AG20443 (cell line): ENCODE data around the gene CGREF1.
"Not testable (repeated sequence)": the region's sequence is repeated elsewhere in the genome, so short reads cannot be mapped to it uniquely, and the experiment has no call there.

Experiments used
- DNase-seq: peaks from one replicate; pipeline ENCODE4 v3.0.0; 2012; ENCODE audit warnings: low spot score, mixed read lengths

CGREF1 gene

DNA sequence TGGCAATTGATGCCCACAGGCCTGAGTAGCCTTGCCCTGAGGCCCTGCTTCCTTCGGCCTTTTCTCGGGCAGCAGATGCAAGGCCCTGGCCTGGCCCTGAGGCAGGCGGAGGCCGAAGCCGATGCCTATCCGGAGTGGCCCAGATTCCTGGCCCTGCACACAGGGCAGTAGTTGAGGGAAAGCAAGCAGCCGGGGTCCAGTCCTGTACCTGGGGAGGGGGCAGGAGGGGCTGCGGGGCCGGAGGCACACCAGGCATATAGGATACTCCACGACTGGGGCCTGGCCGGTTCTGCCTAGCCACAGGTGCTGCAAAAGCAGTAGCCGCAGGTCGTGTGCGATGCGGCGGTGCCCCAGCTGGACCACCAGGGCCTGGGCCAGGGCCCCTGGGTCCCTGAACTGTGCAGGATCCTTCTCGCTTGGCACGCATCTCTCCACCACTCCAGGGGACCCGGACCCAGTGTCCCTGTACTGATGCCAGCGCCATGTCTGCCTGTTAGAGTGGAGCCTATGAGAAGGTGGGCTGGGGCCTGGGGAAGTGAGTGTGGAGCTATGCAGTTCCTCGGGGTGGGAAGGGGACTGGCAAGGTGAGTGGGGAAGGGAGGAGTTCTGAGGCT is 18.5 kb upstream of the CGREF1 start:
- no peak for DNase-seq

DNA sequence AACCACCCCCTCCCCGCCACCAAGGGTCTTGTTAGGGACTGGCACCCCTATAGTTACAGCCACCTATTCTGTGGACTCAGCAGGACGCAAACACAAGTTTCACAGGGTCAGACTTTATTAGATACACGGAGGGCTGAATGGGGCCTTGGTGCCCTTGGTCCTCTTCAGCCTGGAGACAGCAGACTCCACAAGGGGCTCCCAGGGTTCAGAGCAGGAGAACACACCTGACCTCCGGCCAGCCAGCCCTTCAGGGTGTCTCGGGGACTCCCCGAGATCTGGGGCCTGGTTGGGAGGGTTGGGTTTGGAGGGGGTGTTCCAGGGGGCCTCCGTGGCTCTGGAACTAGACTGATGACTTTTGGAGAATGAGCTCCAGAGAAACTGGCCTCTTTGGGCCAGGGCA is 17.8 kb upstream of the CGREF1 start:
- no peak for DNase-seq

DNA sequence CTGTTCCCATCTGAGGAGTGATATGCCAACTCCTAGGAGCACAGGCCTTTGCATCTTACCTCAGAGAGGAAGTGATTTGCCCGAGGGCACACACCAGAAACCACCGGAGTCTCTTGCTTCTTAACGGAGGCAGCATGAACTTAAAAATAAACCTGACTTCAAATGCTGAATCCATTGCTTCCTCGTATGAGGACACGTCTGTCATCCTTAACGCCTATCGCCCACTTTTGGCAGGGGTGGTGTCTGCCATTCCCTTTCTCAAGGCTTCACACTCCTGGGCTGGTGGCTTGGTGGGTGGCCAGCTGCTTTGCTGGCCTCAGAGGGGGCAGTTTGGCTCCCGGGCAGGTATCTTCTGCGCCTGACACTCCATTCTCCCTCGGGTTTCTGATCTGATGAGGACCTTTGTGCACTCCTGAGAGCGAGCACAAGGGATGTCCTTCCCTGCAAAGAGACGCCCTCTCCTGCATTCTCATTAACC is 16.6 kb upstream of the CGREF1 start:
- DNase-seq, result no peak

DNA sequence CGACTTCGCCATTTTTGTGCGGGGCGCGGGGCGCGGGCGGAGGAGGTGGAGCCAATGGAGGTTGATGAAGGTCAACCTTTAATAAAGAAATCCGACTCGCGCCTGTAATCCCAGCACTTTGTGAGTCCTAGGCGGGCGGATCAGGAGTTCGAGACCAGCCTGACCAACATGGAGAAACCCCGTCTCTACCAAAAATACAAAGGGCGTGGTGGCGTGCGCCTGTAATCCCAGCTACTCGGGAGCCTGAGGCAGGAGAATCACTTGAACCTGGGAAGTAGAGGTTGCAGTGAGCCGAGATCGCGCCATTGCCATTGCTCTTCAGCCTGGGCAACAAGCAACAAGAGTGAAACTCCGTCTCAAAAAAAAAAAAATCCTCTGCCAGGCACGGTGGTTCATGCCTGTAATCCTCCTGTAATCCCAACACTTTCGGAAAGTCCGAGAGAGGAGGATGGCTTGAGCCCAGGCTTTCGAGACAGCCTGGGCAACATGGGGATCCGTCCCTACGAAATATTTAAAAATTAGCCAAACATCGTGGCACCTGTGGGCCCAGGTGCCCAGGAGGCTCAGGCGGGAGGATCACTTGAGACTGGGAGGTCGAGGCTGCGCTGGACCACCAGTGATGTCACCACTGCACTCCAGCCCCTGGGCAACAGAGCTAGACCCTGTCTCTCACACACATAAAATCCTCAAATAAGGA is 16.0 kb upstream of the CGREF1 start:
- no peak for DNase-seq

DNA sequence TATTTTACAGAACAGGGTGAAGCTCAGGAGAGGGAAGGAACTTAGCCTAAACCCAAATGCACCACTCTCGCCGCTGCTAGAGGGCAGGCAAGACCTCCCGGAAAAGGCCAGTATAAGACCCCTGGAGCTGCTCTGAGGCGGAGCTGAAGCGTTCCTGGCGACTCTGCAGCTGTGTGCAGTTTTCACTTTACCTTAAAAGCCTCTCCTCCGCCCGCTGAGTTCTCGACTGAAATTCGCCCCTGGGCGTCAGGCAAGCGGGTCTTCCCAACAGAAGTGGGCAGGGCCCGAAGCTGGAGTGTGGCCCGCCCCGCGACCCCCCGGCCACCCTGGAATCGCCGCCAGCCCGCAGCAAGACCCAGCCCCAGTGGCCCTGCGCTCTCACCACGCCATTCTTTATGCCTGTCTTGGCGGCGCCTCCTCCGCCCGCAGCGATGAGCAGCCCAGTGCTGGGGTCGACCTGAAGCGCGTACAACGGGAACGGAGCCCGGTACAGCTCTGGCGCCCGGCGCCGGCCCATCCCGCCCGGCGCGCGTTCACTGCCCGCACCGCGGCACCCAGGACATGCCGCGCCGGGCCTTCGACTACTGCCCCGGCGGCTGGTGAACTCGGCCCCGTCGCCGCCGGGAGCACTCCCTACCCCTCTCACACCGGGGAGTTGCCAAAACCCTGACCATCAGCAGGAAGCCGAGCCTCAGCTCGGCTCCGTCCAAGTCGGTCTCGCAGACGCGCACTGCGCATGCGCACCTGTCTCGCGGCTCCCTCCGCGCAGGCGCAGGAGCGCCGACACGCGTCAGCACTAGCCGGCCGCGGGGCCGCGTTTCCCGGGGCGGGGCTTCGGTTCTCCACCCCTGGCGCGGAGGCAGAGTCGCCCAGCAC is 15.2 kb upstream of the CGREF1 start, which contains the start of gene PREB:
TSS of gene PREB (minus strand) at position 732 of the 876 bp plus-strand sequence. CDS start at position 517, 215 bp downstream.
- peak; percentile 100 for DNase-seq

GRCh38 chr2:27133195-27133875 is 14.4 kb upstream of the CGREF1 start:
- no peak for DNase-seq

- no peak for DNase-seq
Measured at GRCh38 chr2:27131429-27131828, 12.5 kb upstream of the CGREF1 start.

GRCh38 chr2:27130396-27130795 is 11.5 kb upstream of the CGREF1 start:
- no peak for DNase-seq

DNA sequence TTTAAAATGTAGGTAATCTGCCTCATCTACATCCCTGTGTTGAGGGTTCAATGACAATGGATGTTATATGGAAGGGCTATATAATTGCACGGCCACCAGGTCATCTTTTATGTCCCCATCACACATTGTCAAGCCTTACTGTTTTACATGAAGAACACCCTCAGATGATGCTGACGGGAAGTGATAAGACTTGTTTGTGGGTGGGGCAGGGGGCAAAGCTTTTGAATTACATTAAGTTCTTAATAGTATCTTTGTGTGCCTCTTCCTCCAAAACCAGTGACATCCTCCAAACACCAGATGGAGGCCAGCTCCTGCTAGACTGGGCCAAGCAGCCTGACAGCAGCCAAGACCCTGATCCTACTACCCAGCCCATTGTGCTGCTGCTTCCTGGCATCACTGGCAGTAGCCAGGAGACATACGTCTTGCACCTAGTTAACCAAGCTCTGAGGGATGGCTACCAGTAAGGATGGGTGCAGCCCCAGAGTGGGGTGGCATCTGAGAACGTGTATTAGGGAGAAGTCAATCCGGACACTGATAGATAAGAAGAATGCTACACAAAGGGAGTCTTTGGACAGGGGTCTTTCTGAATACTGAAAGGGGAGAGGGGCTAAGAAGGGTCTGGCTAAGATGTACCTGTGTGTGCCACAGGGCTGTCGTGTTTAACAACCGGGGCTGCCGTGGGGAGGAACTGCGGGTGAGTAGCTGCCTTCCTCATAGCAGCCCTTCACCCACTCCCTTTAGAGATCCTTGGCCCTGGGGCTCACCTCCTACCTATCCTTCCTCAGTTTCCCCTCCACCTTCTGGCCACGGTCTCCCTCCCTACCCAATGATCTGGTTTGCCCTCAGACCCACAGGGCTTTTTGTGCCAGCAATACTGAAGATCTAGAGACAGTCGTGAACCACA is 10.0 kb upstream of the CGREF1 start:
- DNase-seq, result no peak

- no peak for DNase-seq
Measured at GRCh38 chr2:27127883-27128667, 9.1 kb upstream of the CGREF1 start.

DNA sequence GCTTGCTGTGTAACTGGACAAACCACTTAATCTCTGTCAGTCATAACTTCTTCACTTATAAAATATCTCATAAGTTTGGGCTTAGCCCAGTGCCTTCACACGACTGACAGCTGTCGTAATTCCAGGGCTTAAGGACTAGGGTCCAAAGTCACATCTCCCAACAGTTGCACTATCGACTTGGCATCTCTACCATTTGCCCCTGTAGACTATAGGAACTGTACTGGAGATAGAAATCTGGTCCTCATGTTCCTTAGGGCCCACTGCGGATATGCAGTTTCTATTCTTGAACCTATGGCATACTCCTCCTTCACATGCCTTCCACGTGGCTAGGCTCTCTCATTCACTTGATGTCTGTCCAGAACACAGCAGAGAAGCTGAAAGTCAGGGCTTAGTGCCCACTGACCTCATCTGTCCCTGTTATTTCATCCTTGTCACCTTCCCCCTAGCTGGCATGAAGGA is 7.4 kb upstream of the CGREF1 start:
- peak; percentile 2 for DNase-seq

DNA sequence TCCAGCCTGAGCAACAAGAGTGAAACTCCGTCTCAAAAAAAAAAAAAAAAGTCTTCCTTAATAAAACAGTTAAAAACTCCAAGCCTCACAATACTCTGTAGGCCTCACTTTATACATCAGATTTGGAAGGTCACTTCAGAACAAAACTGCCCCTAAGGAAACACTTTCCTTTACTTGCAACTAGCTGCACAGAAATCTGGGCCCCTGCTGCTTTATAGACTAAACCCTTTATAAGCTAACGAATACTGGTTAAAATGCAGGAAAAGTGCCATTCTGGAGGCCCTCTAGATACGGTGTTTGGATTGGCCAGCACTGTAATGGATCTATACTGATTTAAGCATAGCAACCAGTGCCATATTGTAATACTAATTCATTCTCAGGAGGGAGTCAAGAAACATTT is 6.2 kb upstream of the CGREF1 start:
- DNase-seq, result no peak

- DNase-seq, result peak; percentile 71
Measured at GRCh38 chr2:27123302-27124150, 4.6 kb upstream of the CGREF1 start, which contains the start of gene ABHD1. ABHD1 (plus strand) TSS chr2:27123815; CDS start chr2:27123949, 134 bp downstream.

- DNase-seq, result no peak
Measured at GRCh38 chr2:27122791-27123190, 3.9 kb upstream of the CGREF1 start.

GRCh38 chr2:27121906-27122305 is 3.0 kb upstream of the CGREF1 start:
- DNase-seq, result no peak

GRCh38 chr2:27119330-27119670 is 372 bp upstream of the CGREF1 start:
- DNase-seq, result not testable (repeated sequence)

- DNase-seq, result no peak
Measured at GRCh38 chr2:27117995-27118524, 868 bp downstream of the CGREF1 start.

DNA sequence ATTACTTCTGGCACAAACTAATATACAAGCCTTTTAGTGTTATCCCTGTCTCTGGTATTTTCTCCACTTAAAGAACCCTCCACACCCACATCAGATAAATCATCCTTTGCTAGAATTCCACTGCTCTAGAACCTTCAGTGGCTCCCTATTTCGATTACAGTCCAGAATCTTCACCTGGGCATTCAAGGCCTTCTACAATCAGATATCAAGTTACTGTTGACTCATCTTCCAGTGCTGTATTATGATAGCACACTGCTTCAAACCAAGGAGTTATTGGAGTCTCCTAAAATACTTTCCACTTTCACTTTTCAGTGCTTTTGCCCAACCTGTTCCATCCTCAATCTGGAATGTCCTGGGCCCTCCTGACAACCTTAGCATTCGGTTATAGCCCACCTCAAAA is 3.4 kb downstream of the CGREF1 start:
- no peak for DNase-seq
